Upper lobe of right lung (tissue), 1 donor: ENCODE measurements around the gene SMIM38. TPM values are rescaled to one million over a fixed set of nuclear protein-coding genes. Genes with fewer than 3 reads are reported as not detected.

Experiments used
- ATAC-seq: fragments of 200-7000 bp; cut with Tn5 transposase; one replicate; pipeline ENCODE4 v1.9.1; 2020; ENCODE audit warnings: mild to moderate bottlenecking, moderate library complexity
- DNase-seq: peaks from one replicate; pipeline ENCODE4 v3.0.0-alpha.2; 2020
- H3K27ac ChIP-seq: fragments of 200-600 bp; one replicate; pipeline ENCODE4 v1.8.0; 2022
- H3K27me3 ChIP-seq: fragments of 200-600 bp; one replicate; pipeline ENCODE4 v1.8.0; 2022; ENCODE audit warnings: mild to moderate bottlenecking
- H3K36me3 ChIP-seq: fragments of 200-600 bp; one replicate; pipeline ENCODE4 v1.8.0; 2022
- H3K4me1 ChIP-seq: fragments of 200-600 bp; one replicate; pipeline ENCODE4 v1.8.0; 2022
- H3K4me3 ChIP-seq: fragments of 200-600 bp; one replicate; pipeline ENCODE4 v1.8.0; 2022; ENCODE audit warnings: mild to moderate bottlenecking
- H3K9me3 ChIP-seq: fragments of 200-600 bp; one replicate; pipeline ENCODE4 v1.8.0; 2022
- intact Hi-C: fragments of 100-400 bp; cut with DNase I; formaldehyde crosslinking; loops from one replicate; pipeline ENCODE4 v1.11.0; 2022
- total RNA-seq: library from RNA; stranded (reverse); fragmentation: NEBNext Ultra II Directional; extraction: Animal tissue kit (Norgen Biotek cat#: 25700); gene quantifications from one replicate; pipeline ENCODE4 v1.2.1, GENCODE V29; 2021
- TF ChIP-seq, protein P1 (sequence below): fragments of 200-600 bp; IDR thresholded peaks from one replicate; pipeline ENCODE4 v1.8.0; 2022; ENCODE audit warnings: antibody characterized with exemption
- donor health status: DM: no; HTN: yes; CAD: no; lungs with severe emphysema.

The SMIM38 gene
- total RNA-seq, 1 donor from 2014 or later: not detected

DNA sequence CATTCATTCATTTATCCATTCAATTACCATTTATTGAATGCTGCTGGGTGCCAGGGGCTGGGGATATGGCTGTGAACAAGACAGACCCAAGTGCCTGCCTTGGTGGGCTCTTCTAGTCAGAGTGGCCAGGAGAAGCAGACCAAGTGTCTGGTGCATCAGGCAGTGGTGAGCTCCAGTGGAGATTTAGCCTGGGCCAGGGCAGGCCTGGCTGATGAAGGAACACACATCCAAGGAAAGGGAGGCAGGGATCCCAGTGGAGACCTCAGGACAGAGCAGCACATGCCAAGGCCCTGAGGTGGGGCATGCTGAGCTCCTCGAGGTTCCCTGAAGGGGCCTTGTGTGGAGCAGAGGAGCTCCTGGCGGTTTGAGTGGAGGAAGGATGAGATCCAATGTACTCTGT, 46.6 kb upstream of the SMIM38 start:
- no peaks in the 10 kb centered on the region for H3K36me3 ChIP-seq
- peaks cover 16% of the 10 kb centered on the region for H3K4me1 ChIP-seq
- no peak overlapping the region for H3K27ac ChIP-seq
- ATAC-seq (no peak), DNase-seq (no peak)
- no peaks in the 10 kb centered on the region for H3K27me3 ChIP-seq
- H3K9me3 ChIP-seq: no peaks in the 10 kb centered on the region
- intact Hi-C loops: loop anchor here (10.0 kb wide), 1 partner anchor 186 kb away; the partner anchor contains the start of gene MYEOV
- no peak overlapping the region for H3K4me3 ChIP-seq
- TF ChIP-seq, protein P1, sequence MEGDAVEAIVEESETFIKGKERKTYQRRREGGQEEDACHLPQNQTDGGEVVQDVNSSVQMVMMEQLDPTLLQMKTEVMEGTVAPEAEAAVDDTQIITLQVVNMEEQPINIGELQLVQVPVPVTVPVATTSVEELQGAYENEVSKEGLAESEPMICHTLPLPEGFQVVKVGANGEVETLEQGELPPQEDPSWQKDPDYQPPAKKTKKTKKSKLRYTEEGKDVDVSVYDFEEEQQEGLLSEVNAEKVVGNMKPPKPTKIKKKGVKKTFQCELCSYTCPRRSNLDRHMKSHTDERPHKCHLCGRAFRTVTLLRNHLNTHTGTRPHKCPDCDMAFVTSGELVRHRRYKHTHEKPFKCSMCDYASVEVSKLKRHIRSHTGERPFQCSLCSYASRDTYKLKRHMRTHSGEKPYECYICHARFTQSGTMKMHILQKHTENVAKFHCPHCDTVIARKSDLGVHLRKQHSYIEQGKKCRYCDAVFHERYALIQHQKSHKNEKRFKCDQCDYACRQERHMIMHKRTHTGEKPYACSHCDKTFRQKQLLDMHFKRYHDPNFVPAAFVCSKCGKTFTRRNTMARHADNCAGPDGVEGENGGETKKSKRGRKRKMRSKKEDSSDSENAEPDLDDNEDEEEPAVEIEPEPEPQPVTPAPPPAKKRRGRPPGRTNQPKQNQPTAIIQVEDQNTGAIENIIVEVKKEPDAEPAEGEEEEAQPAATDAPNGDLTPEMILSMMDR: no peak

DNA sequence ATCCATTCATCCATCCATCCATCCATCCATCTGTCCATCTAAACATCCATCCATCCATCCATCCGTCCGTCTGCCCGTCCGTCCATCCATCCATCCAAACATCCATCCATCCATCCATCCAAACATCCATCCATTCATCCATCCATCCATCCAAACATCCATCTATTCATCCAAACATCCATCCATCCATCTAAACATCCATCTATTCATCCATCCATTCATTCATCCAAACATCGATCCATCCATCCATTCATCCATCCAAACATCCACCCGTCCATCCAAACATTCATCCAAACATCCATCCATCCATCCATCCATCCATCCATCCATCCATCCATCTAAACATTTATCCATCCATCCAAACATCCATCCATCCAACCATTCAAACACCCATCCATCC, 45.3 kb upstream of the SMIM38 start:
- DNase-seq (no peak), ATAC-seq (no peak)
- TF ChIP-seq, protein P1: no peak
- intact Hi-C loops: no loop called here
- Histone ChIP-seq H3K4me1 (peaks cover 16% of the 10 kb centered on the region), H3K4me3 (no peak overlapping the region), H3K27me3 (no peaks in the 10 kb centered on the region), H3K27ac (no peak overlapping the region), H3K9me3 (no peaks in the 10 kb centered on the region), H3K36me3 (no peaks in the 10 kb centered on the region)

DNA sequence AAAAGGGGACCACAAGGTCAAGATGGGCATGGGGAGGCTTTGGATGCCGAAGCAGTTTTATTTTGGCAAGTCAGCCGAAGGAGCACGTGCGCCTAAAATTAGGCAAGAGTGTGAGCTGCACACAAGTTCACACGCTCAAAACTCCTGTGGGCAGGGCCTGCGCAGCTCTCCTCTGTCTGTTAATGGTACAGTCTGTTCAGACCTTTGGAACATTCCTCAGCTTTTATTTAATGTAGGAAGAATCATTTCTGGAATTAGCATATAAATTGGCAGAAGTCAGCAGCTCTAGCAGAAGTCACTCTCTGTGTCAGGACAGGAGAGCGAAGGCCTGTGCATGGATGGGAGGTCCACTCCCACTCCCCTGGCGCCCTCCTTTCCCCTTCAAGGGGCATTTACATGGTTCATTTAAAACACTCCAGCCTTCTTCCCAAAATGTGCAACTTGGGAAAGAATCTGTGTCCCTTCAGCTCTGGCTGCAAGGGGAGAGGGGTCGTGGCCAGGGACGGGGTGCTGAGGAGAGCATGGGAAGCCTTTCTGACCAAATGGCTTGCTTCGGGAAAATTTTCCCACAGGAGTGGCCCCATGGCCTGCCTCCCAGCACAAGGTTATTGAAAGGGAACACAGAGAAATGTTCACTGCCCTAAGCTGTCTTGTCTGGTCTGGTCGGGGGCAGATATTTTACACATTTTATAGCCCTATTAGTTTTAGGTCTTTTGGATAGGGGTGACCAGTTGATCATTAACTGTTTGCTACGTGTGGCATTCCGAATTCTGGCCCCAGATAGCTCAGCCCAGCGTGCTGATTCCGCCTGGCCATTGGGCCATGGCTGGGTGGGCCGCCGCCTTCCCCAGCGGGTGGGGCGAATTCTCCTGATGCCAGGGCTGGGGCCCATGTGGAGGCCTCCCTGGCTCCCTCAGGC, 43.9 kb upstream of the SMIM38 start:
- Histone ChIP-seq H3K4me1 (peaks cover 7% of the 10 kb centered on the region), H3K36me3 (no peaks in the 10 kb centered on the region), H3K9me3 (no peaks in the 10 kb centered on the region), H3K27ac (no peak overlapping the region), H3K27me3 (no peaks in the 10 kb centered on the region), H3K4me3 (no peak overlapping the region)
- ATAC-seq (no peak), DNase-seq (no peak)
- TF ChIP-seq, protein P1: no peak
- intact Hi-C loops: no loop called here

DNA sequence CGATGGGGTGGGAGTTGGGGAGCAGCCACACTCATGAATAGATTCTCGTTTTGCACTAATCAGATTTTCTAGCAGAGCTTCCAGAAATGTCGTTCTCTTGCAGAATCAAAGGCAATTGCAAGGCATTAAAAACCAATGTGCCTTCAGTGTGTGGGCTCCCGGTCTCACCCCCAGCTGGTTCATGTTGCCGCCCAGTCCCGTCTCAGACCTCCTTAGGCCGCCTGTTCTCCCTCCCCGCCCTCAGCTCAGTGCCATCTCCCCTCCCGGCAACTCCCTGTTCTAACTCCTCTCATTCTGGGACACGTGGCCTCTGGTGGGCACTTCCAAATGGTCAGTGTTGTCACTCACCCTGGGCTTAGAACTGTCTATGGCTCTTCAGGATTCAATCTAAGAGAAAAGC, 42.5 kb upstream of the SMIM38 start:
- no peak for ATAC-seq
- TF ChIP-seq, protein P1: no peak

DNA sequence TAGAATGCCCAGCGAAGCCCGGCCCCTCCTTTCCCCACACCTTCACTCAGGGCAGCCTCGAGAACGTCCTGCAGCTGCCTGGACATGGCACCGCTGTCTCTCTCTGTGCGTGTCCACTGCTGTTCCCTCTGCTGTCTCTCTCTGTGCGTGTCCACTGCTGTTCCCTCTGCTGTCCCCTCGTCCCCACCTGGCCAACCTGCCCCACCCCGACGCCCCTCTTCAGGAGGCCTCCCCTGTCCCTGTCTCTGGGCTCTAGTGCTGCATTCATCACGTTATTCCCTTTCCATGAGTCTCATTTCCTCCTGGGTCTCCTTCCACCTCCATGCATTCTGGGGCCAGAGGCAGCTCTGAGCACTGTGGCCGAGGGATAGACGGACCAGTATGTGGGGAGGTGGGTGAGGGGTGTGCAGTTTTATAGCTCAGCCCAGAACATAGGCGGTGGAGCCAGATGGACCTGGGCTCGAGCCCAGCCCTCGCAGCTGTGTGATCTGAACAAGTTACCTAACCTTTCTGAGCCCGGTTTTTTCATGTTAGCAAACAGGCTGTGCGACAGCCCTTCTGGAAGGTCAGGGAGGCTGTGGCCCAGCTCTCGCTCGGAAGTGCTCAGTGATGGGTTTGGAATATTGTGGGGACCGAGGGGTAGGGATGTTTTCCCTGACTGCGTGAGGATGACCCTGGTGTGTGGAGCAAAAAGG, 41.9 kb upstream of the SMIM38 start:
- Histone ChIP-seq H3K4me1 (peaks cover 5% of the 10 kb centered on the region), H3K36me3 (no peaks in the 10 kb centered on the region), H3K4me3 (no peak overlapping the region), H3K9me3 (no peaks in the 10 kb centered on the region), H3K27me3 (no peaks in the 10 kb centered on the region), H3K27ac (no peak overlapping the region)
- TF ChIP-seq, protein P1: no peak
- intact Hi-C loops: no loop called here
- DNase-seq (no peak), ATAC-seq (no peak)

More for the DNA sequence above, 42.5 kb upstream of the SMIM38 start:
- no peaks in the 10 kb centered on the region for H3K9me3 ChIP-seq
- H3K27me3 ChIP-seq: no peaks in the 10 kb centered on the region
- no peak for DNase-seq
- no peak overlapping the region for H3K27ac ChIP-seq
- no peak overlapping the region for H3K4me3 ChIP-seq
- peaks cover 5% of the 10 kb centered on the region for H3K4me1 ChIP-seq
- no peaks in the 10 kb centered on the region for H3K36me3 ChIP-seq
- intact Hi-C loops: no loop called here
